GM18867 (cell line): ENCODE results near the gene CD163L1.

Source experiments
- ATAC-seq: cut with Tn5 transposase; IDR thresholded peaks from one replicate; pipeline ENCODE4 v1.9.1; 2021; ENCODE audit warnings: mild to moderate bottlenecking, moderate library complexity; ENCODE audit not compliant: unreplicated experiment

Gene CD163L1

GRCh38 chr12:7411343-7411742, 32.6 kb downstream of the CD163L1 start:
- ATAC-seq, result no peak

- ATAC-seq, result no peak
These were observed 39.7 kb downstream of the CD163L1 start for GRCh38 chr12:7404275-7404674.

GRCh38 chr12:7403466-7403865, 40.5 kb downstream of the CD163L1 start:
- ATAC-seq, result no peak

GRCh38 chr12:7399089-7399488, 44.9 kb downstream of the CD163L1 start:
- ATAC-seq, result no peak

- ATAC-seq, result no peak
These were observed 47.5 kb downstream of the CD163L1 start for GRCh38 chr12:7396418-7396817.

- no peak for ATAC-seq
These were observed 48.0 kb downstream of the CD163L1 start for GRCh38 chr12:7395950-7396349.

GRCh38 chr12:7387289-7387688, 56.7 kb downstream of the CD163L1 start:
- ATAC-seq, result no peak

GRCh38 chr12:7383157-7383556, 60.8 kb downstream of the CD163L1 start:
- no peak for ATAC-seq

- ATAC-seq, result no peak
These were observed 67.8 kb downstream of the CD163L1 start for GRCh38 chr12:7376196-7376595.

GRCh38 chr12:7375145-7375543, 68.8 kb downstream of the CD163L1 start:
- ATAC-seq, result no peak

- ATAC-seq, result no peak
These were observed 69.4 kb downstream of the CD163L1 start for GRCh38 chr12:7374423-7375144.

- no peak for ATAC-seq
These were observed 70.7 kb downstream of the CD163L1 start for GRCh38 chr12:7373226-7373625.

- peak; percentile 65 for ATAC-seq
These were observed 74.7 kb downstream of the CD163L1 start for GRCh38 chr12:7369274-7369729.

- no peak for ATAC-seq
These were observed 81.2 kb downstream of the CD163L1 start for GRCh38 chr12:7362734-7363133.

- ATAC-seq, result peak; percentile 71
These were observed 82.7 kb downstream of the CD163L1 start for GRCh38 chr12:7361265-7361664.

GRCh38 chr12:7354529-7354928, 89.4 kb downstream of the CD163L1 start:
- no peak for ATAC-seq

GRCh38 chr12:7352661-7353060, 91.3 kb downstream of the CD163L1 start:
- no peak for ATAC-seq

- no peak for ATAC-seq
These were observed 92.8 kb downstream of the CD163L1 start for GRCh38 chr12:7351177-7351576.

GRCh38 chr12:7349418-7349817, 94.5 kb downstream of the CD163L1 start:
- ATAC-seq, result no peak

GRCh38 chr12:7346551-7347225, 97.3 kb downstream of the CD163L1 start:
- no peak for ATAC-seq

- ATAC-seq, result no peak
These were observed 98.9 kb downstream of the CD163L1 start for GRCh38 chr12:7344833-7345606.

- ATAC-seq, result no peak
These were observed 104.3 kb downstream of the CD163L1 start for GRCh38 chr12:7339675-7340074.
